Activated CD4-positive, alpha-beta T cell treated with anti-CD3 and anti-CD28 coated beads, Interleukin-2, amount 50 U/mL, for 16 hours (primary cell): Measurements from ENCODE around the gene SOX4.

Experiments used
- DNase-seq: peaks from one replicate; pipeline ENCODE4 v3.0.0-alpha.2; 2020

The SOX4 gene

DNA sequence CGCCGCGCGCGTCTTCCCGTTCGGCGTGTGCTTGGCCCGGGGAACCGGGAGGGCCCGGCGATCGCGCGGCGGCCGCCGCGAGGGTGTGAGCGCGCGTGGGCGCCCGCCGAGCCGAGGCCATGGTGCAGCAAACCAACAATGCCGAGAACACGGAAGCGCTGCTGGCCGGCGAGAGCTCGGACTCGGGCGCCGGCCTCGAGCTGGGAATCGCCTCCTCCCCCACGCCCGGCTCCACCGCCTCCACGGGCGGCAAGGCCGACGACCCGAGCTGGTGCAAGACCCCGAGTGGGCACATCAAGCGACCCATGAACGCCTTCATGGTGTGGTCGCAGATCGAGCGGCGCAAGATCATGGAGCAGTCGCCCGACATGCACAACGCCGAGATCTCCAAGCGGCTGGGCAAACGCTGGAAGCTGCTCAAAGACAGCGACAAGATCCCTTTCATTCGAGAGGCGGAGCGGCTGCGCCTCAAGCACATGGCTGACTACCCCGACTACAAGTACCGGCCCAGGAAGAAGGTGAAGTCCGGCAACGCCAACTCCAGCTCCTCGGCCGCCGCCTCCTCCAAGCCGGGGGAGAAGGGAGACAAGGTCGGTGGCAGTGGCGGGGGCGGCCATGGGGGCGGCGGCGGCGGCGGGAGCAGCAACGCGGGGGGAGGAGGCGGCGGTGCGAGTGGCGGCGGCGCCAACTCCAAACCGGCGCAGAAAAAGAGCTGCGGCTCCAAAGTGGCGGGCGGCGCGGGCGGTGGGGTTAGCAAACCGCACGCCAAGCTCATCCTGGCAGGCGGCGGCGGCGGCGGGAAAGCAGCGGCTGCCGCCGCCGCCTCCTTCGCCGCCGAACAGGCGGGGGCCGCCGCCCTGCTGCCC lies 1.1 kb downstream of the SOX4 start:
- no peak for DNase-seq

DNA sequence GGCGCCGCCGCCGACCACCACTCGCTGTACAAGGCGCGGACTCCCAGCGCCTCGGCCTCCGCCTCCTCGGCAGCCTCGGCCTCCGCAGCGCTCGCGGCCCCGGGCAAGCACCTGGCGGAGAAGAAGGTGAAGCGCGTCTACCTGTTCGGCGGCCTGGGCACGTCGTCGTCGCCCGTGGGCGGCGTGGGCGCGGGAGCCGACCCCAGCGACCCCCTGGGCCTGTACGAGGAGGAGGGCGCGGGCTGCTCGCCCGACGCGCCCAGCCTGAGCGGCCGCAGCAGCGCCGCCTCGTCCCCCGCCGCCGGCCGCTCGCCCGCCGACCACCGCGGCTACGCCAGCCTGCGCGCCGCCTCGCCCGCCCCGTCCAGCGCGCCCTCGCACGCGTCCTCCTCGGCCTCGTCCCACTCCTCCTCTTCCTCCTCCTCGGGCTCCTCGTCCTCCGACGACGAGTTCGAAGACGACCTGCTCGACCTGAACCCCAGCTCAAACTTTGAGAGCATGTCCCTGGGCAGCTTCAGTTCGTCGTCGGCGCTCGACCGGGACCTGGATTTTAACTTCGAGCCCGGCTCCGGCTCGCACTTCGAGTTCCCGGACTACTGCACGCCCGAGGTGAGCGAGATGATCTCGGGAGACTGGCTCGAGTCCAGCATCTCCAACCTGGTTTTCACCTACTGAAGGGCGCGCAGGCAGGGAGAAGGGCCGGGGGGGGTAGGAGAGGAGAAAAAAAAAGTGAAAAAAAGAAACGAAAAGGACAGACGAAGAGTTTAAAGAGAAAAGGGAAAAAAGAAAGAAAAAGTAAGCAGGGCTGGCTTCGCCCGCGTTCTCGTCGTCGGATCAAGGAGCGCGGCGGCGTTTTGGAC lies 2.0 kb downstream of the SOX4 start:
- no peak for DNase-seq

DNA sequence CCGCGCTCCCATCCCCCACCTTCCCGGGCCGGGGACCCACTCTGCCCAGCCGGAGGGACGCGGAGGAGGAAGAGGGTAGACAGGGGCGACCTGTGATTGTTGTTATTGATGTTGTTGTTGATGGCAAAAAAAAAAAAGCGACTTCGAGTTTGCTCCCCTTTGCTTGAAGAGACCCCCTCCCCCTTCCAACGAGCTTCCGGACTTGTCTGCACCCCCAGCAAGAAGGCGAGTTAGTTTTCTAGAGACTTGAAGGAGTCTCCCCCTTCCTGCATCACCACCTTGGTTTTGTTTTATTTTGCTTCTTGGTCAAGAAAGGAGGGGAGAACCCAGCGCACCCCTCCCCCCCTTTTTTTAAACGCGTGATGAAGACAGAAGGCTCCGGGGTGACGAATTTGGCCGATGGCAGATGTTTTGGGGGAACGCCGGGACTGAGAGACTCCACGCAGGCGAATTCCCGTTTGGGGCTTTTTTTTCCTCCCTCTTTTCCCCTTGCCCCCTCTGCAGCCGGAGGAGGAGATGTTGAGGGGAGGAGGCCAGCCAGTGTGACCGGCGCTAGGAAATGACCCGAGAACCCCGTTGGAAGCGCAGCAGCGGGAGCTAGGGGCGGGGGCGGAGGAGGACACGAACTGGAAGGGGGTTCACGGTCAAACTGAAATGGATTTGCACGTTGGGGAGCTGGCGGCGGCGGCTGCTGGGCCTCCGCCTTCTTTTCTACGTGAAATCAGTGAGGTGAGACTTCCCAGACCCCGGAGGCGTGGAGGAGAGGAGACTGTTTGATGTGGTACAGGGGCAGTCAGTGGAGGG lies 2.8 kb downstream of the SOX4 start:
- no peak for DNase-seq

DNA sequence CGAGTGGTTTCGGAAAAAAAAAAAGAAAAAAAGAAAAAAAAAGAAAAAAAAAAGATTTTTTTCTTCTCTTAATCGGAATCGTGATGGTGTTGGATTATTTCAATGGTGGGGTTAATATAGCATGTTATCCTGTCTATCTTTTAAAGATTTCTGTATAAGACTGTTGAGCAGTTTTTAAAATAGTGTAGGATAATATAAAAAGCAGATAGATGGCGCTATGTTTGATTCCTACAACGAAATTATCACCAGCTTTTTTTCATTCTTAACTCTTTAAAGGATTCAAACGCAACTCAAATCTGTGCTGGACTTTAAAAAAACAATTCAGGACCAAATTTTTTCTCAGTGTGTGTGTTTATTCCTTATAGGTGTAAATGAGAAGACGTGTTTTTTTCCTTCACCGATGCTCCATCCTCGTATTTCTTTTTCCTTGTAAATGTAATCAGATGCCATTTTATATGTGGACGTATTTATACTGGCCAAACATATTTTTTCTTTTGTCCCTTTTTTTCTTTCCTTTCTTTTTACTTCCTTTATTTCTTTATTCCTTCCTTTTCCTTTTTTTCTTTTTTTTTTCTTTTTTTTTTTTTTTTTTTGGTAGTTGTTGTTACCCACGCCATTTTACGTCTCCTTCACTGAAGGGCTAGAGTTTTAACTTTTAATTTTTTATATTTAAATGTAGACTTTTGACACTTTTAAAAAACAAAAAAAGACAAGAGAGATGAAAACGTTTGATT lies 3.6 kb downstream of the SOX4 start:
- no peak for DNase-seq

DNA sequence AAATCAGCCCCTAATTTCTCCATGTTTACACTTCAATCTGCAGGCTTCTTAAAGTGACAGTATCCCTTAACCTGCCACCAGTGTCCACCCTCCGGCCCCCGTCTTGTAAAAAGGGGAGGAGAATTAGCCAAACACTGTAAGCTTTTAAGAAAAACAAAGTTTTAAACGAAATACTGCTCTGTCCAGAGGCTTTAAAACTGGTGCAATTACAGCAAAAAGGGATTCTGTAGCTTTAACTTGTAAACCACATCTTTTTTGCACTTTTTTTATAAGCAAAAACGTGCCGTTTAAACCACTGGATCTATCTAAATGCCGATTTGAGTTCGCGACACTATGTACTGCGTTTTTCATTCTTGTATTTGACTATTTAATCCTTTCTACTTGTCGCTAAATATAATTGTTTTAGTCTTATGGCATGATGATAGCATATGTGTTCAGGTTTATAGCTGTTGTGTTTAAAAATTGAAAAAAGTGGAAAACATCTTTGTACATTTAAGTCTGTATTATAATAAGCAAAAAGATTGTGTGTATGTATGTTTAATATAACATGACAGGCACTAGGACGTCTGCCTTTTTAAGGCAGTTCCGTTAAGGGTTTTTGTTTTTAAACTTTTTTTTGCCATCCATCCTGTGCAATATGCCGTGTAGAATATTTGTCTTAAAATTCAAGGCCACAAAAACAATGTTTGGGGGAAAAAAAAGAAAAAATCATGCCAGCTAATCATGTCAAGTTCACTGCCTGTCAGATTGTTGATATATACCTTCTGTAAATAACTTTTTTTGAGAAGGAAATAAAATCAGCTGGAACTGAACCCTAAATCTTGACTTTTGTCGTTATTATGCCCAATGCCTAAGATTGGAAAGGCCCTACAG lies 4.5 kb downstream of the SOX4 start:
- DNase-seq: no peak

DNA sequence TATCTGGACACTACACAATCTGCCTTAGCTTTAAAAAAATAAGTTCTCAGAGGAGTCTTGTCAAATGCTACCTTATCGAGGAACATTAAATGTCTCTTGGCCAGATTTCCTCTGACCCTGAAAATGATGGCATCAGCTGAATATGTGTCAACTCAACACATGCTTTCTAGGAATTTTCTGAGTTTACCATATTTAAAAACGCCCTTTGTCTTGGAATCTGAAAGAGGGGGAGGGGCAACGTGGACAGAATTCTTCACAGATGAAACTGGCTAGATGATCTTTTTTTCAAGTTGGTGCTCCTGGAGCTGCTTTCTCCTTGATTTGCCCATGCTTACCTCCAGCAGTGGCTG lies 5.1 kb downstream of the SOX4 start:
- no peak for DNase-seq

DNA sequence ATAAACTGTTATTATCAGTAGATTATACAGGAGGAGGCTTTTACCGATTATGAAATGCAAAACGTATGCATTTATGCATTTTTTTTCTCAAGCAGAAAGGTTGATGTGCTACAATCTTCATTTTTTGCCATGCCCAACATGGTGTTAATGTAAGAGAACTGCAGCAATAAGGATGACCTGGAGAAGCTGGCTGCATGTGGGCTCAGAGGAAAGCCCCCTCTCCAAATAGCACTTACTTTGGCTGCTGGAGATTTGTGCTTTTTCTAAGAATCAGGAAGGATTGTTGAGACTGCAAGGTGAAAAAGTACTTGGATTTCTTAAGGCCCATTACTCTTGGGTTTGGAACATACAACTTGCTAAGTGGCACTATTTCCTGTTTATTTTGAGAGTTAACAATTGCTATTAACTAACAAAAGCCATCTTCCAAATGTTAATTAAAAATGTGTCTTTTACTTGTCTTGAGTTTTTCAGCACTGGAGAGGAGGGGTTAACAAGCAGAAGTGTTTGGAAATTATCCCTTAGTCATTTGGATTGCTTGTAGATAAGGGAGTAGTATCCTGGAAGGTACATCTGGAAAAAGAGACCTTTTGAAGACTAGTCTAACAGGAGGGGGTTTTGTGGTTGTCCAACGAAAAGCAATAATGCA lies 5.6 kb downstream of the SOX4 start:
- no peak for DNase-seq

DNA sequence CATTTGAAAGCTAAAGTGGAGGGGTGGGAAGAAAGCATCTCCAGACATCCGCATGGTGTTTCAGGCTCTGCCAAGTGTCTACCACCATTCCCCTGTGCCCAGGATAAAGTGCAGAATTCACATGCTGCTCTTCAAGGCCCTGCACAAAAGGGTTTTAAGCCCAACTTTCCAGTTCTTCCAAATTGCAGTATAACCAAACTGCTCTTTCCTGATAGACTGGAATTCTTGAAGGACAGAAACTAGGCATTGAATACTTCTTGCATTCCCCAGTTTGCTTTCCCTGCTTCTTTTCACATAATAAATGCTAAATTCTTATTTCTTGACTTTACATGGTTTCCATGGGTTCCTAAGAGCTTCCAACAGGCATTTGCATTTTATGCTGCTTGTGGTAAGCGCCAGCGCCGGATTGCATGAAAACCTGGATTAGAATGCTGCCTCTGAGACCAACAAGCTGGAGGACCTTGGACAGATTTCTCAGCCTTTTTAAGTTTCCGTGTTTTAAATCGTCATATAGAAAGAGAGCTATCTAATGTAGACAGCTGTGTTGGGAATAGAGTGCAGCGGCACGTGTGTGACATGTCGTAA lies 7.9 kb downstream of the SOX4 start:
- no peak for DNase-seq

DNA sequence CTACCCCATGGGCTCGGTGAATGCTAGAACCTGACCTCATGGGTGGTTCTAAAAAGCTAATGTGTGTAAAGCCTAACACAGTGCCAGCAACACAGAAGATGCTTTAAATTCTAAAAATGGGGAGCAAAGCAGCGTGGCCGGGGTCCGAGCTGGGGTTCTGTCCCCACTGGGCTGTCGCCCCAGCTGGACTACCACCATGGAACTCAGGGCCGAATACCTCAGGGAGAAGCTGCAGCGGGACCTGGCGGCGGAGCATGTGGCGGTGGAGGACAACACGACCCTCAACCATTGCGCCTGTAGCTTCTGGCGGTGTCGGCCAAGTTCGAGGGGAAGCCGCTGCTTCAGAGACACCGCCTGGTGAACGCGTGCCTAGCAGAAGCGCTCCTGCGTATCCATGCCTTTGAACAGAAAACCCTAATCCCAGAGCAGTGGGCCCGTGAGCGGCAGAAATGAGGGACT lies 8.4 kb downstream of the SOX4 start:
- no peak for DNase-seq

DNA sequence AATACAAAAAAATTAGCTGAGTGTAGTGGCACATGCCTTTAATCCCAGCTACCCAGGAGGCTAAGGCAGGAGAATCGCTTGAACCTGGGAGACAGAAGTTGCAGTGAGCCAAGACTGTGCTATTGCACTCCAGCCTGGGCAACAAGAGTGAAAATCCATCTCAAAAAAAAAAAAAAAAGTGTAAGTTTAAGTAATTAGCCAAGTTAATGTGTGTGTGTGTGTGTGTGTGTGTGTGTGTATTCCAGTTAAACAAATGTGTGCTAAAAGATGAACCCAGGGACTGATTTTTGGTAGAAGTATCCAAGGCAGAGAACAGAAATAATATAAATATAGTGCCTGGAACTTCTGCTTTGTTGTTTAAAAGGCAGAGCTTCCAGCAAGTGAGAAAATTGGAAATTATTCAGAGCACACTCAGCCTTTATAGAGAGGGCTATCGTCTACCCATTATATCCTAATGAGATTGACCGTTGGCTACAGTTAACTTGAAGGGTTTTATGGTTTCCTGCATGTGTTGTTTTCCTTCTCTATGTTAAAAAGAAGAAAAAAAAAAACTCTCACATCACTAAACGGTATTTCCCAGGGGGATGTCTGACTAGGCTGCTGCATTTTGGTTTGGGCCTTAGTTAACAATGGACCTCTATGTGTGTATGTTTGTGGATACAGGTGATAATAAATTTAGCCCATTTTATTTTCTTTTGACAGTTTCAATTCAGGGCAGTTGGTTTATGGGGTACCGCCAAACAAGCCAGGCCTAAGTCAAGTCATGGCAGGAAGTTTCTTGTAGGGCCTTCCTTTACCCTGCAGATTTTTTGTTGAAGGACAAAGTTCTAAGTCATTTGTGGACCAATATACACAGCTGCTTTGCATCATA lies 9.8 kb downstream of the SOX4 start:
- DNase-seq: no peak

DNA sequence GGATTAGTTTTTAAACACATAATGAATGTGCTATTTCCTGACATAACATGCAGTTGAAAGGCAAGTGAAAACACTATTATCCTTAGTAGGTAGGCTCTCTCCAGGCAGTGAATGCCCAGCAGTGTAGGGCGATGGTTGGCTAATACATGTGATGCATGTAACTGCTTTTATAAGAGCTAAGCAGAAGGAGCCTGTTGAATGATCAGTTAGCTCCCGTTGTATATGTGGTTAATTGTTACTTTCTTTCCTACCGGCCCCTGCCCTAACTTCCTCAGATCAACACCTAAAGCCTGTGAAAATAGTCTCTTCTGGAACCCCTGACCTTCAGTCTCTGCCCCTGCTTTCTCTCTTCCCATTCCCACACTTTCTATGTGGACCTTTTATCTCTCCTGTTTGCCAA lies 10.5 kb downstream of the SOX4 start:
- DNase-seq: no peak

DNA sequence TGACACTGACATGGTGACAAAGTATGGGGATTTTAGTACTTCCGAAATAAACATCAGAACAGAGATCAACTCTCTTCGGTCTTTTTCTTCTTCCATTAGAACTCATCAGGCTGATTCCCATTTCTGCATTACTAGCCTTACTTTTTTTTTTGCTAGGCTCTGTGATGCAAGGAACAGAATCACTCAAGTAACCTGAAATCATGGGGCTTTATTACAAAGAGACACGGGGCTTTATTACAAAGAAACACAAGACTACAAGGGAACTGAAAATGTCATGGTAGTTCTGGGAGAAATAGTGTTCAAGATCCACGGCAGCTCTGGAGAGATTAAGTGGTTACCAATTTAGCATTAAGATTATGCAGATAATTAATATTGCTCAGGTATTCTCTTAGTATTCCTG lies 11.6 kb downstream of the SOX4 start:
- DNase-seq: no peak

DNA sequence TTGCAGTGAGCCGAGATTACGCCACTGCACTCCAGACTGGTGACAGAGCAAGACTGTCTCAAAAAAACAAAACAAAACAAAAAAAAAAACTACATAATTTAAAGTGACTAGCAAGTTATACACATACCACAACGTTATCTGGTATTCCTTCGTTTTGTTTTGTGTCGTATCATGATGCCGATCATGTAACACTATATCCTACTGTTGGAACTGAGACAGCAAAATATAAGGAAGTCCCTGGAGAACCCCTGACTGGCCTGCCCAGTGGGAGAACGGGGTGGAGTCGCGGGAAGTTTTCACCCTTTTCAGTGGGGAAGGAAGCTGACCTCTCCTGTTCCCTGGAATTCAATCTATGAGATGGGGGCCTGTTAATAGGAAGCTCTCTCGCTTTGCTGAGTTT lies 15.1 kb downstream of the SOX4 start:
- DNase-seq: no peak

DNA sequence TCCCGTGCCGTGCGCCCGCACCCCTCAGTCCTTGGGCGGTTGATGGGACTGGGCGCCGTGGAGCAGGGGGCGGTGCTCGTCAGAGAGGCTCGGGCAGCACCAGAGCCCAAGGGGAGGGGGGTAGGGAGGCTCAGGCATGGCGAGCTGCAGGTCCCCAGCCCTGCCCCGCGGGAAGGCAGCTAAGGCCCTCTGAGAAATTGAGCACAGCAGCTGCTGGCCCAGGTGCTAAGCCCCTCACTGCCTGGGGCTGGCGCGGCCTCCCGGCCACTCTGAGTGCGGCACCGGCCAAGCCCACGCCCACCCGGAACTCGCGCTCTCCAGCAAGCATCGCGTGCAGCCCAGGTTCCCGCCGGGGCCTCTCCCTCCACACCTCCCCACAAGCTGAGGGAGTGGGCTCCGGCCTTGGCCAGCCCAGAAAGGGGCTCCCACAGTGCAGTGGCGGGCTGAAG lies 16.4 kb downstream of the SOX4 start:
- no peak for DNase-seq

DNA sequence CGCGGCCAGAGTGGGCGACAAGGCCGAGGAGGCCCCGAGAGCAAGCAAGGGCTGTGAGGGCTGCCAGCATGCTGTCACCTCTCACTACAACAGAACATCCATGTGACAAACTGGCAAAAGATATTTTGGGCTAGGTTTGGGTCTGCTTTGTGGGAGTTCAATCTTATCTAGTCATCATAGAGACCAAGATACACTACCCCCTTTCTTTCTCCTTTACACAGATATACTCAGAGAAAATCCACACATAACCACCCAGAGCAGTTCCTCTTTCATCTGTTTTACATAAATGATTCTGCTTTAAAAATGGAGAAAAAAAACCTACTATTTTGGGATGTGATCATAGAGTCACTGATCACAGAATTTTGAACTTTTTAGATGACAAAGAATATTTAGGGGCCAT lies 16.8 kb downstream of the SOX4 start:
- no peak for DNase-seq

DNA sequence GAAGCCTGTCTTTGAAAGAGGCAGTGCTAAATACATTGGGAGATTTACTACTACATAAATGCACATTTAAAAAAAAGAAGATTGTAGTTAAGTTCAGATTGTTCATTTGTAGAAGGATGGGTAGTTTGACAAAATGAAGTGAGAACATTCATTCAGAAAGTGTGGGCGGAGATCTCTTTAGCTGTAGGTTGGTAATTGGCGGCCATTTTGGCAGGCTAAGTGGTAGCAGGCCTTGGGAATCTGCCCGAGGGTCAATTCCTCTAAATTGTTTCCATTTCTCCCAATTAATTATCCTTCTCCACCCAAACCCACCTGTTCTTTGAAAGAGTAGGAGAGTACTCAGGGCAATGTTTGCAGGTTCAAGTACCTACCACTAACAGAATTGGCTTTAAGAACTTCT lies 17.9 kb downstream of the SOX4 start:
- no peak for DNase-seq

DNA sequence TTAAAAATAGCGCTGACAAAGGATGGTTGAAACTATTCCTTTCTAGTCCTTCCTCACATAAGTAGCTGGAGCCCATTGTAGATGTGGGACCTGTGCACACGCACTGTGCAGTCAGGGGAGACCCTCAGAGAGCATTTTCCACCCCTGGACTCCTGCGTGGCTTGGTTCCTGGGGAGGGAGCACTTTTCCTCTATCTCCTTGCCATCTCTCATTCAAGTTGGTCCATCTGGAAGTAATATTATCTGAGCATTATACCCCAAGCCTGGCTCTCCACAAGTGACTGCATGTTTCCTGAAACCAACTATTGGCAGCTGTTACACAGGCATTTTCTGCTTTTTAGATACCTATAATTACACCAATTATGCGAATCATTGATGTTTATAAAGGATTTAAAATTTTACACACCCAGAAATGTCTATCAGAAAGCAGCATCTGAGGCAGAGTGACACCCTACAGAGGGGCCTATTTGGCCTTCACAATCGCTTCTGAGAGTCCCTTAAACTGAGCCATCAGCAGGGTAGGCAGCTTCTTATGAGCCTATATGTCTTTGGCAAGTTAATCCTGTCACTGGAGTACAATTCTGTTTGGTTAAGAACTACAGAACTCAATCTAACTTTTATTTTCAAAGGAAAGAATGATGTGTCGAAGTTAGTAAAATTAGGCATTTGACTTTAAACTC lies 18.7 kb downstream of the SOX4 start:
- no peak for DNase-seq

DNA sequence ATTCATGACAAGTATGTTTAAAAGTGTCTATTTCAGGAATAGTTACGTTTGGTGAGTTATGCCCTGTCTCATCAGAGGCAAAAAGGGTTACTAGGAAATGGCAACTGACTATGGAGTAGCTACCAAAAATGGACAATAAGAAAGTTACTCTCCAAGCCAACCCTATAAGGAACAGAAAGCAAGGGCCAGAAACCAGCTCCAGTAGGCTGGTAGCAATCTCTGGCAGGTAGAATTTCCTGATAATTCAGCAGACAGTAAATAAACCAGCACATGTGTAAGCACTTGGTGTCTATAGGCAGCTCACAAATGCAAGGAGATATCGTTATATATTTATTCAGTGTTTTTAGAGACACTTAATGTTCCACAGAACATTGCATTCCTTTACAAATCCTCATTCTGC lies 20.3 kb downstream of the SOX4 start:
- DNase-seq: no peak

DNA sequence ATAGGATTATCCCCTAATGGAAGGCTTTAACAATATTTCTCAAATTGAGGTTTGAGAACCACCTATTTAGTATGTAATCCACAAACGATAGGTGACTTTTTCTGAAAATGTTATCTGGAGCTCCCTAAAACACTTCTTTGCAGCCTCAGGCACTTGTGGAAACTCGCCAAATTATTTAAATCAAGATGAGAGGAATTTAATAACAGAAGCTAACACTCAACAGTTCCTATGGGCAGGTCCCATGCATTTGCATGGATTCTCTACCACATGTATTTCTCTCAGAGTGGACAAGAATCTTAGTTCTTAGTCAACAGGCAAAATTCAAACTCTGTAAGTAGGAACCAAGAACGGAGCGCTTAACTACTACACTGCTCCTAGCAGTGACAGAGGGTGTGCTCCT lies 20.7 kb downstream of the SOX4 start:
- no peak for DNase-seq
